Measurements from ENCODE around the gene ADARB2.
A peak's percentile ranks its signal among the peaks of the same experiment; 100 is the strongest.

ADARB2 gene

GRCh38 chr10:1448252-1448930 lies 288.9 kb downstream of the ADARB2 start:
- no CpG with 5 or more reads among the region's 4 CpGs for WGBS, 2 donors (ENCODE audit: extremely low coverage in 2 of 2, insufficient read length in 2 of 2, insufficient replicate concordance in 1 of 2)
- Histone ChIP-seq H3K9ac (ENCODE audit: low read depth, low read length, poor library complexity) (no peak overlapping the region), H3K4me2 (ENCODE audit: insufficient read depth, low read length, poor library complexity, severe bottlenecking) (no peak overlapping the region), H3K27ac (replicated peaks; ENCODE audit: low read length) (no peak overlapping the region), H3K4me3 (ENCODE audit: low read length in 2 of 2) (no peak overlapping the region), H2AK5ac (ENCODE audit: low read depth, low read length) (no peak overlapping the region), H3K27me3 (ENCODE audit: control insufficient read depth in 3 of 3, insufficient read depth in 3 of 3, low read depth in 1 of 3, low read length in 3 of 3) (no peaks in the 10 kb centered on the region), H2BK15ac (ENCODE audit: low read length) (no peak overlapping the region), H3K79me1 (ENCODE audit: low read depth, low read length) (no peaks in the 10 kb centered on the region), H4K8ac (ENCODE audit: low read depth, low read length) (no peak overlapping the region), H2BK120ac (ENCODE audit: low read depth, low read length) (no peak overlapping the region), H3K14ac (ENCODE audit: low read length) (no peak overlapping the region), H3K18ac (ENCODE audit: low read length) (no peak overlapping the region), H4K91ac (ENCODE audit: low read depth, low read length, poor library complexity) (no peak overlapping the region), H3K9me3 (replicated peaks in 1 of 2; ENCODE audit: control insufficient read depth in 2 of 2, insufficient read depth in 1 of 2, low read depth in 1 of 2, low read length in 2 of 2) (no peaks in the 10 kb centered on the region), H2AFZ (ENCODE audit: low read length) (no peak overlapping the region), H3K23ac (ENCODE audit: low read depth, low read length, poor library complexity) (no peak overlapping the region), H3K4me1 (ENCODE audit: control insufficient read depth in 2 of 2, insufficient read depth in 1 of 2, low read depth in 1 of 2, low read length in 2 of 2) (peaks cover 0 to 7% of the 10 kb centered on the region in 2 donors), H3K4ac (ENCODE audit: low read length) (no peak overlapping the region), H2BK5ac (ENCODE audit: low read length) (no peak overlapping the region), H2BK12ac (ENCODE audit: low read length) (peak overlapping the region; percentile 86), H3K36me3 (replicated peaks in 1 of 2; ENCODE audit: control insufficient read depth in 2 of 2, insufficient read depth in 2 of 2, low read length in 2 of 2) (no peaks in the 10 kb centered on the region)
- DNase-seq (ENCODE audit: low spot score) = no peak

- no peak overlapping the region for H3K14ac ChIP-seq (ENCODE audit: low read length)
- no peak overlapping the region for H4K8ac ChIP-seq (ENCODE audit: low read depth, low read length)
- no peak overlapping the region for H3K4me2 ChIP-seq (ENCODE audit: insufficient read depth, low read length, poor library complexity, severe bottlenecking)
- H3K4me3 ChIP-seq (ENCODE audit: low read length in 2 of 2) = no peak overlapping the region
- peaks cover 0 to 1% of the 10 kb centered on the region in 2 donors for H3K4me1 ChIP-seq (ENCODE audit: control insufficient read depth in 2 of 2, insufficient read depth in 1 of 2, low read depth in 1 of 2, low read length in 2 of 2)
- WGBS, 2 donors (ENCODE audit: extremely low coverage in 2 of 2, insufficient read length in 2 of 2, insufficient replicate concordance in 1 of 2) = 100% methylated on average over 1 to 2 of the region's 2 CpGs
- H2BK5ac ChIP-seq (ENCODE audit: low read length) = no peak overlapping the region
- DNase-seq (ENCODE audit: low spot score) = no peak
- no peak overlapping the region for H4K91ac ChIP-seq (ENCODE audit: low read depth, low read length, poor library complexity)
- no peak overlapping the region for H3K18ac ChIP-seq (ENCODE audit: low read length)
- no peaks in the 10 kb centered on the region for H3K79me1 ChIP-seq (ENCODE audit: low read depth, low read length)
- H3K9ac ChIP-seq (ENCODE audit: low read depth, low read length, poor library complexity) = no peak overlapping the region
- H3K27me3 ChIP-seq (ENCODE audit: control insufficient read depth in 3 of 3, insufficient read depth in 3 of 3, low read depth in 1 of 3, low read length in 3 of 3) = no peaks in the 10 kb centered on the region
- no peak overlapping the region for H2AFZ ChIP-seq (ENCODE audit: low read length)
- no peak overlapping the region for H3K23ac ChIP-seq (ENCODE audit: low read depth, low read length, poor library complexity)
- no peak overlapping the region for H2BK120ac ChIP-seq (ENCODE audit: low read depth, low read length)
- no peaks in the 10 kb centered on the region for H3K9me3 ChIP-seq (replicated peaks in 1 of 2; ENCODE audit: control insufficient read depth in 2 of 2, insufficient read depth in 1 of 2, low read depth in 1 of 2, low read length in 2 of 2)
- no peak overlapping the region for H2AK5ac ChIP-seq (ENCODE audit: low read depth, low read length)
- no peak overlapping the region for H3K4ac ChIP-seq (ENCODE audit: low read length)
- no peak overlapping the region for H3K27ac ChIP-seq (replicated peaks; ENCODE audit: low read length)
- H3K36me3 ChIP-seq (replicated peaks in 1 of 2; ENCODE audit: control insufficient read depth in 2 of 2, insufficient read depth in 2 of 2, low read length in 2 of 2) = no peaks in the 10 kb centered on the region
- H2BK15ac ChIP-seq (ENCODE audit: low read length) = no peak overlapping the region
- no peak overlapping the region for H2BK12ac ChIP-seq (ENCODE audit: low read length)
Observed at GRCh38 chr10:1444826-1445225, 292.5 kb downstream of the ADARB2 start.

- Histone ChIP-seq H3K4me1 (ENCODE audit: control insufficient read depth in 2 of 2, insufficient read depth in 1 of 2, low read depth in 1 of 2, low read length in 2 of 2) (peaks cover 0 to 2% of the 10 kb centered on the region in 2 donors), H2AFZ (ENCODE audit: low read length) (no peak overlapping the region), H3K9ac (ENCODE audit: low read depth, low read length, poor library complexity) (no peak overlapping the region), H3K18ac (ENCODE audit: low read length) (no peak overlapping the region), H2BK15ac (ENCODE audit: low read length) (no peak overlapping the region), H3K79me1 (ENCODE audit: low read depth, low read length) (no peaks in the 10 kb centered on the region), H3K9me3 (replicated peaks in 1 of 2; ENCODE audit: control insufficient read depth in 2 of 2, insufficient read depth in 1 of 2, low read depth in 1 of 2, low read length in 2 of 2) (no peaks in the 10 kb centered on the region), H3K4me2 (ENCODE audit: insufficient read depth, low read length, poor library complexity, severe bottlenecking) (no peak overlapping the region), H3K23ac (ENCODE audit: low read depth, low read length, poor library complexity) (no peak overlapping the region), H2BK5ac (ENCODE audit: low read length) (no peak overlapping the region), H3K4ac (ENCODE audit: low read length) (no peak overlapping the region), H4K91ac (ENCODE audit: low read depth, low read length, poor library complexity) (no peak overlapping the region), H3K4me3 (ENCODE audit: low read length in 2 of 2) (no peak overlapping the region), H3K27me3 (ENCODE audit: control insufficient read depth in 3 of 3, insufficient read depth in 3 of 3, low read depth in 1 of 3, low read length in 3 of 3) (no peaks in the 10 kb centered on the region), H2BK12ac (ENCODE audit: low read length) (no peak overlapping the region), H2BK120ac (ENCODE audit: low read depth, low read length) (no peak overlapping the region), H3K27ac (replicated peaks; ENCODE audit: low read length) (no peak overlapping the region), H2AK5ac (ENCODE audit: low read depth, low read length) (no peak overlapping the region), H4K8ac (ENCODE audit: low read depth, low read length) (no peak overlapping the region), H3K36me3 (replicated peaks in 1 of 2; ENCODE audit: control insufficient read depth in 2 of 2, insufficient read depth in 2 of 2, low read length in 2 of 2) (no peaks in the 10 kb centered on the region), H3K14ac (ENCODE audit: low read length) (no peak overlapping the region)
- DNase-seq (ENCODE audit: low spot score) = no peak
- WGBS, 2 donors (ENCODE audit: extremely low coverage in 2 of 2, insufficient read length in 2 of 2, insufficient replicate concordance in 1 of 2) = no CpG with 5 or more reads among the region's 2 CpGs
Observed at GRCh38 chr10:1440897-1441296, 296.4 kb downstream of the ADARB2 start.

GRCh38 chr10:1434912-1435692 lies 302.2 kb downstream of the ADARB2 start:
- H3K4me1 ChIP-seq (ENCODE audit: control insufficient read depth in 2 of 2, insufficient read depth in 1 of 2, low read depth in 1 of 2, low read length in 2 of 2) = peaks cover 0 to 13% of the 10 kb centered on the region in 2 donors
- no peaks in the 10 kb centered on the region for H3K9me3 ChIP-seq (replicated peaks in 1 of 2; ENCODE audit: control insufficient read depth in 2 of 2, insufficient read depth in 1 of 2, low read depth in 1 of 2, low read length in 2 of 2)
- no peak overlapping the region for H2BK120ac ChIP-seq (ENCODE audit: low read depth, low read length)
- H2BK12ac ChIP-seq (ENCODE audit: low read length) = no peak overlapping the region
- H4K8ac ChIP-seq (ENCODE audit: low read depth, low read length) = no peak overlapping the region
- H3K36me3 ChIP-seq (replicated peaks in 1 of 2; ENCODE audit: control insufficient read depth in 2 of 2, insufficient read depth in 2 of 2, low read length in 2 of 2) = no peaks in the 10 kb centered on the region
- H3K4me2 ChIP-seq (ENCODE audit: insufficient read depth, low read length, poor library complexity, severe bottlenecking) = peak overlapping the region; percentile 18
- H3K4ac ChIP-seq (ENCODE audit: low read length) = no peak overlapping the region
- peak overlapping the region; percentile 91 for H3K18ac ChIP-seq (ENCODE audit: low read length)
- H2BK5ac ChIP-seq (ENCODE audit: low read length) = no peak overlapping the region
- WGBS, 2 donors (ENCODE audit: extremely low coverage in 2 of 2, insufficient read length in 2 of 2, insufficient replicate concordance in 1 of 2) = no CpG with 5 or more reads among the region's 22 CpGs
- H3K9ac ChIP-seq (ENCODE audit: low read depth, low read length, poor library complexity) = peak overlapping the region; percentile 30
- H2AFZ ChIP-seq (ENCODE audit: low read length) = peak overlapping the region; percentile 35
- peak overlapping the region; percentile 17 for H3K27ac ChIP-seq (replicated peaks; ENCODE audit: low read length)
- no peak overlapping the region for H3K23ac ChIP-seq (ENCODE audit: low read depth, low read length, poor library complexity)
- H2AK5ac ChIP-seq (ENCODE audit: low read depth, low read length) = peak overlapping the region; percentile 75
- no peaks in the 10 kb centered on the region for H3K79me1 ChIP-seq (ENCODE audit: low read depth, low read length)
- peak overlapping the region; percentile 64 for H2BK15ac ChIP-seq (ENCODE audit: low read length)
- no peak overlapping the region for H4K91ac ChIP-seq (ENCODE audit: low read depth, low read length, poor library complexity)
- H3K27me3 ChIP-seq (ENCODE audit: control insufficient read depth in 3 of 3, insufficient read depth in 3 of 3, low read depth in 1 of 3, low read length in 3 of 3) = no peaks in the 10 kb centered on the region
- H3K4me3 ChIP-seq (ENCODE audit: low read length in 2 of 2) = no peak overlapping the region
- peak overlapping the region; percentile 38 for H3K14ac ChIP-seq (ENCODE audit: low read length)
- DNase-seq (ENCODE audit: low spot score) = no peak
